Liver (tissue), 3 donors: ENCODE measurements around the gene SYPL1.

Source experiments
- ATF3 ChIP-seq: IDR thresholded peaks from 2 replicates; pipeline ENCODE4 v1.6.1; 2016; ENCODE audit warnings: antibody characterized with exemption
- FOXA1 ChIP-seq: IDR thresholded peaks from 2 replicates; pipeline ENCODE4 v1.6.1; 2016; ENCODE audit warnings: antibody characterized with exemption
- JUND ChIP-seq, 2 donors: IDR thresholded peaks; 2 replicates each; pipeline ENCODE4 v1.6.1; 2016; ENCODE audit warnings: antibody characterized with exemption in 2 of 2
- RAD21 ChIP-seq, 2 donors: IDR thresholded peaks; 2 replicates each; pipeline ENCODE4 v1.6.1; 2016; ENCODE audit warnings: antibody characterized with exemption in 2 of 2, mild to moderate bottlenecking in 2 of 2
- RXRA ChIP-seq, 2 donors: IDR thresholded peaks; 2 replicates each; pipeline ENCODE4 v1.6.1; 2017 to 2018; ENCODE audit warnings: antibody characterized with exemption in 2 of 2, mild to moderate bottlenecking in 1 of 2
- TF ChIP-seq, protein P1 (sequence below): fragments of 150-350 bp; IDR thresholded peaks from 2 replicates; pipeline ENCODE4 v1.5.1; 2017; ENCODE audit warnings: improper control_type of control experiment, low read depth, low read length; ENCODE audit not compliant: missing input control
- donor health status: healthy.
- donor health status: healthy.

- TF ChIP-seq RAD21 (IDR thresholded peaks at IDR 0.05) (no peak), FOXA1 (no peak), RXRA (IDR thresholded peaks at IDR 0.05) (no peak), ATF3 (no peak), JUND (IDR thresholded peaks at IDR 0.05) (no peak)
- TF ChIP-seq, protein P1, sequence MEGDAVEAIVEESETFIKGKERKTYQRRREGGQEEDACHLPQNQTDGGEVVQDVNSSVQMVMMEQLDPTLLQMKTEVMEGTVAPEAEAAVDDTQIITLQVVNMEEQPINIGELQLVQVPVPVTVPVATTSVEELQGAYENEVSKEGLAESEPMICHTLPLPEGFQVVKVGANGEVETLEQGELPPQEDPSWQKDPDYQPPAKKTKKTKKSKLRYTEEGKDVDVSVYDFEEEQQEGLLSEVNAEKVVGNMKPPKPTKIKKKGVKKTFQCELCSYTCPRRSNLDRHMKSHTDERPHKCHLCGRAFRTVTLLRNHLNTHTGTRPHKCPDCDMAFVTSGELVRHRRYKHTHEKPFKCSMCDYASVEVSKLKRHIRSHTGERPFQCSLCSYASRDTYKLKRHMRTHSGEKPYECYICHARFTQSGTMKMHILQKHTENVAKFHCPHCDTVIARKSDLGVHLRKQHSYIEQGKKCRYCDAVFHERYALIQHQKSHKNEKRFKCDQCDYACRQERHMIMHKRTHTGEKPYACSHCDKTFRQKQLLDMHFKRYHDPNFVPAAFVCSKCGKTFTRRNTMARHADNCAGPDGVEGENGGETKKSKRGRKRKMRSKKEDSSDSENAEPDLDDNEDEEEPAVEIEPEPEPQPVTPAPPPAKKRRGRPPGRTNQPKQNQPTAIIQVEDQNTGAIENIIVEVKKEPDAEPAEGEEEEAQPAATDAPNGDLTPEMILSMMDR, result no peak
Observed at GRCh38 chr7:106052681-106053080, 59.4 kb downstream of the SYPL1 start.
